Cardiac septum (tissue), 1 donor: ENCODE measurements around the gene CCDC185. TPM values are rescaled to one million over a fixed set of nuclear protein-coding genes. Genes with fewer than 3 reads are reported as not detected.

Experiments used
- DNase-seq: peaks from one replicate; pipeline ENCODE4 v3.0.0-alpha.2; 2020; ENCODE audit warnings: low spot score
- intact Hi-C: fragments of 100-400 bp; cut with DNase I; formaldehyde crosslinking; loops from one replicate; pipeline ENCODE4 v1.14.0; 2022
- total RNA-seq: library from RNA; stranded (reverse); fragmentation: NEBNext Ultra II Directional; extraction: Animal tissue kit (Norgen Biotek cat#: 25700); gene quantifications from one replicate; pipeline ENCODE4 v1.2.1, GENCODE V29; 2021
- donor health status: DM: no; HTN: no; CAD: no.

Gene CCDC185
- total RNA-seq, 1 donor from 2014 or later = not detected

GRCh38 chr1:223423641-223424233 lies 30.5 kb downstream of the CCDC185 start:
- DNase-seq = no peak
- intact Hi-C loops = no loop called here

GRCh38 chr1:223425550-223425949 lies 32.3 kb downstream of the CCDC185 start:
- intact Hi-C loops = loop anchor here (5.0 kb wide), 1 partner anchor 83 kb away; no protein-coding TSS in a partner anchor
- no peak for DNase-seq

- DNase-seq = no peak
- intact Hi-C loops = loop anchor here (5.0 kb wide), 1 partner anchor 85 kb away; no protein-coding TSS in a partner anchor
Measured at GRCh38 chr1:223426936-223427335, 33.7 kb downstream of the CCDC185 start.

- DNase-seq = peak; percentile 82
- intact Hi-C loops = loop anchor here (5.0 kb wide), 1 partner anchor 87 kb away; no protein-coding TSS in a partner anchor
Measured at GRCh38 chr1:223429313-223429731, 36.1 kb downstream of the CCDC185 start.

- intact Hi-C loops = loop anchor here (5.0 kb wide), 1 partner anchor 88 kb away; no protein-coding TSS in a partner anchor
- DNase-seq = no peak
Measured at GRCh38 chr1:223429821-223430220, 36.6 kb downstream of the CCDC185 start.

- intact Hi-C loops = no loop called here
- DNase-seq = no peak
Measured at GRCh38 chr1:223430236-223430635, 37.0 kb downstream of the CCDC185 start.

GRCh38 chr1:223437151-223437550 lies 43.9 kb downstream of the CCDC185 start:
- no peak for DNase-seq
- intact Hi-C loops = no loop called here

GRCh38 chr1:223443397-223443796 lies 50.2 kb downstream of the CCDC185 start:
- no peak for DNase-seq
- intact Hi-C loops = no loop called here

GRCh38 chr1:223444411-223444810 lies 51.2 kb downstream of the CCDC185 start:
- no peak for DNase-seq
- intact Hi-C loops = no loop called here

Other genes with a start within 250 kb of the CCDC185 start
- gene SUSD4, start 29.2 kb upstream of the CCDC185 start, total RNA-seq = 6.4 TPM